Stromal cell of bone marrow (primary cell): Measurements from ENCODE around the gene SLIT3.
A peak's percentile ranks its signal among the peaks of the same experiment; 100 is the strongest.

Experiments
- DNase-seq: peaks from one replicate; pipeline ENCODE4 v3.0.0-alpha.2; 2012; ENCODE audit warnings: low read depth

Gene SLIT3

DNA sequence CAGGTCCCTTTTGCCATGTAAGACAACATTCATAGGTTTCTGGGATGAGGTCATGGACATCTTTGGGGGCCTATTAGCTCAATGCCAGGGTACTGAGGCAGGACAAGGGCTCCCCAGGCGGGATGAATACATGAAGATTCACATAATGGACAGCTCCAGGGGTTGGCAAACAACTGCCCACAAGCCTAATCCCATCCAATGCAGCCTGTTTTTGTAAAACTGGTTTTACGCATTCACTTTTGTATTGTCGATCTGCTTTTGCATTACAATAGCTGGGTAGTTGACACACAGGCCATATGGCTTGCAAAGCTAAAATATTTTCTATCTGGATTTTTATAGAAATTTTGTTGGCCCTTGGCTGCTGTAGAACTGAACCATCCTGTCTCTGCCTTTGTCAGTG, 473.3 kb downstream of the SLIT3 start:
- DNase-seq = no peak

DNA sequence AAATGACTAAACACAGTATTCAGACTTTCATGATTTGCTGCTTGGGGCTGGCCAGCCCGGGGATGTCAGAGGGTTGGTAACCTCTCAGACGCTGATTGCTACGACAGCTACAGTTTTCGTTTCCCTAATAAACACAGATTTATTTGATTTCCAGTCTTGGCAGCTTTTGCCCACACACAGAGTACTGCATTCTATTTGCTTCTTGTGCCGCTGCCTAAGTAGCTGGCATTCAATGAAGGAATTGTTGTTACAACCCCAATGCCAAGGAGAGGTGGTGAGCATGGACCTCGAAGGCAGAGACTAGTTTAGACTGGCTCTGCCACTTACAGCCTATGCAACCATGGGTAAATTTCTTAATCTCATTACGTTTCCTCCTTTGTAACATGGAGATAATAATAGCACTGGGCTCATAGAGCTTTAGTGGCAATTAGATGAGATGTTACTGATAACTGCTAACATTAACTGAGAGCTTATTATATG, 474.7 kb downstream of the SLIT3 start:
- DNase-seq = no peak

DNA sequence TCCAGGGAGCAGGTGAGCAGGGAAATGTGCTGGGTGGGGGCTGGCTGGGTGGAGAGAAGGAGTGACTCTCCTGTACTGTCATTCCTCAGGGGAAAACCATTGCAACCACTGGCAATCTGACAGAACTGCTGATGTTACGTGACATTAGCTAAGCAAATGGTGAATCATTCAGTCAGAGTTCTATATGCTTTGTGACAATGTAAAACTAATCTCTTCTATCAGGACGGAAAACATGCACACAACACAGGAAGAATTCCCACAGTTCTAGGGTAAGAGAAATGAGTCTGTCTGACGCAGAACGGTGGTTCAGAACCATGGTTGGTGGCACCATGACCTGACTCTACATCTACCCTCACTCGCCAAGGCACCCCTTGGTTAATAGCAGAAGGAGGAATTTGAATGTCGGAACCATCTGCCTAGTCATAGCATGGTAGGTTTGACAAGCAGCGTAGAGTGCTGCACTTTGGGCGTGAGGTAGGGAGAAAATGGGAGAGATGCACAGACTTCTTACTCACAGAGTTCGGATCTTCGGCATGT, 478.1 kb downstream of the SLIT3 start:
- DNase-seq = peak; percentile 36

DNA sequence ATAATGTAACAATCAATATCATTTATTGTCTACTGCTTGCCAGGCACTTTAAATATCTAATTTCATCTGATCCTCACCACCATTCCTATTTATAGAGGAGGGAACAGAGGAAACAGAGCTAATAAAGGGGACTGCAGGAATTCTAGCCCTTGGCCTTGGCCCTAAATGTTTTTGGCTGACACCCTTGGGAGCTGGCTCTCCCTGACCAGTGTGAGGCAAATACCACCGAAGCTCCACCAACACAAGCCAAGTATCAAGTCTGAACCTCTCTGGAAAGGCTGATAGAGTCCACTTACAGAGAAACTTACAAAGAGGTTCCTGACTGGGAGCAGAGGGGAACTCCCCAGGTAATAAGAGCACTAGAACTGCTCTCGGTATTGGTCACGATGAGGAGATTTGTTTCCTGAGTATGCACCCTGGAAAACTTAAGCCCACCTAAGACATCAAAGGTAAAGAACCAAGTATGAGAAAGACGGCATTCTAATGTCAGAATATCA, 478.6 kb downstream of the SLIT3 start:
- DNase-seq = no peak

DNA sequence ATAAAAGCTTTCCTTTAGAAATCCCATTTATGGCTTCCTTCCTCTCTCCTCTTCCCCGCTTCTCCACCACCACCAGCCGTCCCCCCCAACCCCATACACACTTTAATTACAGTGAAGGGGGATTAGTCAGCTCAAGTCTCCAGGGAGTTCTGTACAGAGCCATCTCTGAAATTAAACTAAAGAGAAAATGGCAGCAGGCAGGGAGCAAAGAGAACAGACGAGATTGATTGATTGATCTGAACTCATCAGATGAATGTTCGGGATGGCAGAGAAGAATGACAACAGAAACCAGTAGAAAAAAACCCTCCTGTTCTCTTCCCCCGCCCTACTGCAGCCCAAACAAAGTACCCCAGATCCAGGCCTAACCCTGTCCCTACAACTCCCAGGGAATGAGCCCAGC, 480.1 kb downstream of the SLIT3 start:
- no peak for DNase-seq

DNA sequence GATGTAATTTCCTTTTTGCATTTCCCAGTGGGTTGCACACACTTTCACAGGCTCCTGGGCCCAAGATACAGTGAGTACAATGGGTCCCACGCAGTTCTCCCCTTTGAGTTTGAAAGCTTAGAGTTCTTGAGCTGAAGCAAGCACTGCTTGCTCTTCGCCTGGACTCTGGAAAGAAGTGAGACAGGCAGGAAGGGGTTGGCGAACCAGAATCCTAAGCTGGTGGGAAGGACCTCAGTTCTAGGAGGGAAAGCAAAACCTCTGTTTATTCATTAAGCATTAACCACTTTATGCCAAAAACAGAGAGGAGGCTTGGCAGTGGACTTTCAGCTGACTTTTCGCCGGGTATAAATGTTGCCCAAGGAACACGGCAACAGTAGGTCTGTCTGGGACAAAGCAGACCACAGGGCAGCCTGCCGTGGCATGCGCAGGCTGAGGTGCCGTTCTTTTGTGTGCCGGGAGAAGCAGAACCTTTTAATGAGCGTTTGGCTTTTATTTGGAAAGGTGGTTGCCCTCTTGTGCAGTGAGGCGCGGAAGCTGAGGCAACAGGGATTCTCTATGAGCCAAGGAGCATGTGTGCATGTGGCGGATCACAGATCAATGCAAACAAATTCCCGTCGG, 481.8 kb downstream of the SLIT3 start:
- DNase-seq = no peak

DNA sequence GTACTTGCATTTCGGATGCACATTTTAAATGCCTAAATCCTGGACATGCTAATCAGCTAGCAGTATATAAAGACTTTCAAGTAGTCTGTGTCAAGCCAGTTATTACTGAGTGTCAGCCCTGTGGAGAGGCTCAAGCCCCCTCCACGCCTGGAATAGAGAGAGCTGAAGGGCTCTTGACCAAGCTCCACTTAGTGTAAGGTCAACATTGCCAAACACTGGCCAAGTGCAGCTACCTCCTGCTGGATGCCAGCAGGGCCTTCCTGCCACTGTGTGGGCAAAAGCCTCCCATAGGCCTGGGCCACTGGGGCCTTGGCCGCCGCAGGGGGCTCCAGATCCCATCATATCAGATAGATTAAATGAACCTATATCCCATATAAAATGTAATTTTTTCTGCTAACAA, 482.4 kb downstream of the SLIT3 start:
- DNase-seq = no peak

DNA sequence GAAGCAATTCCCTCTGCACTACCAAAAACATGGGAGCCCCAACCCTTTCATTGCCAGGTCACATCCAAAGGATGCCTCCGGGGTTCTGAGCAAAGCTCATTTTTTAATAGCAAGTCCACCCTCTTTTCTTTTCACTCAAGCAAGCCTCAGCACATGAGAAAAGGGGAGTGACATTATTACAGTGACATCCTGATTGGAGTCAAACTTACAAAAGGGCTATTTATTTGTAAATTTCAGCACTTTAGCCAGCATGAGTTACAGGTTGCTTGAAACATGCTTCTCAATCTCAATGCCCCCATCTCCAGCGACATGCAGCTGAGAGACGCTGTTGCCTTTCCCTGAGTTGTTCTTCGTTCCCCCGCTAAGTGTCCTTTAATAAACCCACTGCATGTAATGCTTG, 483.3 kb downstream of the SLIT3 start:
- no peak for DNase-seq

DNA sequence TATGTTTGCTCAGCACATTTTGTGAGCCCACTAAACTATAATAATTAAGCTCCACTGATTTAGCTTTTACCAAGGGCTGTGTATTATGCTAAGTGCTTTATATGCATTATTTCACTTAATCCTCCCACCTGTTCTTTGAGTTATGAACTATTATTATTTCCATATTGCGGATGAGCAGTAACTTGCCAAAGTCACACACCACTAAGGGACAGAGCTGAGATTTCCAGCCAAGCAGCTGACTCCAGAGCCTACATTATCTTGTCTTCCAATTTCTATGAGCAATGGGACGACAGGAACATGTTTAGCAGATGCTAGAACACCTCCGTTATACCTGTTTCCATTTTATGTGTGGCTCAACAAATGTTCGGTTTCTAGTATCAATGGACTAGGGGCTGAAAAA, 484.3 kb downstream of the SLIT3 start:
- no peak for DNase-seq

DNA sequence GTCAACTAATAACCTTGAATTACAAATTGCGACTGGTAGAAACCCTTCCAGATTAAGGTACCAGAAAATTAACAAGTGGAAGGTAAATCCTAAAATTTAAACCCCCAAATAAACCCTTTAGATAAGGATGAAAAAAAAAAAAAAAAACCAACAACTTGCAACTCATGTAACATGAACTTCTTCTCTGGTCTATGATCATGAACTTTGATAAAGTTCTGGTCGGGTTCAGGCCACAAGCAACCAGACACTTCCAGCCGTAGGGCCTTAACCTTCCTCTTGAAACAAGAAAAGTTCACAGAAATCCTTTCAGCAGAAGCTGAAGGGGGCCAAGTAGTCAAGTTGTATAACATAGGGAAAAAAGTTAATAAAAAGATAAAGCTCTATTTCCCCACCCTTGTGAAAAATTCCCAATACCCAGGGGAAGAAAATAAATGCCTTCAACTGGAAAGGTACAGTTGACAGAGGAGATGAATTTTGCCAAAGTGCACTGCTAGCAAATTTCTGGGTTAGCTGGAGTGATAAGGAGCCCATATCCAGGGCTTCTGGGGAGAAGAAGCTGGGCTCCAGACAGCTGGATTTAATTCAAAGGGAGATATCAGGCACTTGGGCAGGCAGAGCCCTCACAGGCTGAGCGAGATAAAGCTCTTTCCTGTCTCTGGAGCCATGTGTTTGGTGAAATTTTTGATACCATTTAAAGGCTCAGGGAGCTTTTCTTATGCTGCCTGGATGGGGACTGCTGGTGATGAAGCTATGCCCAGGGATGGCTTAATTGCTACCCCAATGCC, 487.6 kb downstream of the SLIT3 start:
- DNase-seq = no peak

DNA sequence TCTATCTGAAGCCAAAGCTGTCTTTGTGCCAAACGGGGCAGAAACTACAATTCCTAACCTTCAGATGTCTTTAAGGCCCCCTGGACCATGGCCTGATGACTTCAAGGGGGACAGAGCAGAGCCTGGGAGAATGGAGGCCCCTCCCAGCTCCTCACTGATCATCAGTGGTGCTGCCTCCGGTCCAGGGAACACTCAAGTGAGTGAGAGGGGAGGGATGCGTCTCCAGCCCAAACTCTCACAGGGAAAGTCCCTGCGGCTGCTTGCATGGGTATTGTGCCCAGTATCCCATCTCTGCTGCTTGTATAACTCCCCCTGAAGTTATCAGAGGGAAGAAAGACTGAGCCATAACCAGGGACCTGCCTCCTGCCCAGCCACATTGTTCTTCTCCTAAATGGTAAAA, 490.3 kb downstream of the SLIT3 start:
- DNase-seq = no peak

DNA sequence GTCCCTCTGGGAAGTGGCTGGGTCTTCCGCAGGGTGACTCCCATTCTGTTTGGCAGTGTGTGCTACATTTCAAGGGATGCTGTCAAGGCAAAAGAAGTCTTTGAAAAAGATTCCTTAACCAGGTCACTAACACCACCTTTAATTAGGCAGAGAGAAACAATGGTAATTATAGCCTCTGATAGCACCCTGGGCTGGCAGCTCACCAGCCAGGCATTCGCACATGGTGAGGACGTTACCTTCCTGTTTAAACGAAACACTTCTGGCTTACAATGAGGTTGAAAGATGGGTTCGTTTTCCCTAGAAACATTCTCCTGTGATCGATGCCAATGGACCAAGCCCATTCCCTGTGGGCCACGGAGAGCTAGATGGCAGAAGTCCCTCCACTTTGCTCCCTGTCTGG, 491.7 kb downstream of the SLIT3 start:
- DNase-seq = no peak

DNA sequence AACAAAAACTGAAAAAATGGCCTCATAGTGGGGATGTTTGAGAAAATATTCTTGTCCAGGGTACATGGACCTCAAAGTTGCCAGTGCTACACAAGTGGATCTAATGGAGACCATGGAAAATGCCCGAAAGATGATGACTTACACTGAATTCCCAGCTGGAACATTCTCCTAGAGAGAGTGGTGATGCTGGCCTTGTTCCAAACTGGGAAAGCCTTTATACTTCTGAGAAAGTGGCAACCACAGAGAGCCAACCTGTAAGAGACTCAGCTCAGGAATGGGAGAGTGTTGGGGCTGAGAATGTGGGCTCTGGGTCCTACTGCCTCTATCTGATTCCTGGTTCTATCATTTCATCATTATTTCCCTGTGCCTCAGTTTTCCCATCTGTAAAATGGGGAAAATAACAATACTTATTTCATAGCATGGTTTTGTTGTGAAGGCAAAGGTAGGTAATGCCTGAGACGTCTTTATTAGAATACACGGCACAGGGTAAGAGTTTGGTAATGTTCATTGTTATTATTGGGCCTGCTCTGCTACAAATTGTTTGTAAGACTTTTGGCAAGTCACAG, 492.8 kb downstream of the SLIT3 start:
- no peak for DNase-seq

DNA sequence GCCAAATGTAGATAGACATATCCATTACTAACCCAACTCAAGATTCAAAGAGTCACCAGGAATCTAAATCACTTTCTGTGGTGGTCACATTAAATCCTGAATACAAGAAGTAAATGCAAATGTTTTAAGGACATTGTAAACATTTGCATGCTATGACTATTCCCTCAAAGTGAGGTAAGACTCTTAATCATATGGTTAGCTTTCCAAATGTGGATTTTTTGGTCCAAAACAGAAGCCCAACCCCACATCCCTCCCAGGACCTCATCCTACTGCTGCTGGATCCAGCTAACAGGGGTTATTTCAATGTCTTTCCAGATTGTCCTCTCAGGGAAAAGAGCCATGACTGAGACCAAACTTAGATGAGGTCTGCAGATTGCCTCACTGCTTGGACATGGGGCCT, 493.7 kb downstream of the SLIT3 start:
- no peak for DNase-seq

DNA sequence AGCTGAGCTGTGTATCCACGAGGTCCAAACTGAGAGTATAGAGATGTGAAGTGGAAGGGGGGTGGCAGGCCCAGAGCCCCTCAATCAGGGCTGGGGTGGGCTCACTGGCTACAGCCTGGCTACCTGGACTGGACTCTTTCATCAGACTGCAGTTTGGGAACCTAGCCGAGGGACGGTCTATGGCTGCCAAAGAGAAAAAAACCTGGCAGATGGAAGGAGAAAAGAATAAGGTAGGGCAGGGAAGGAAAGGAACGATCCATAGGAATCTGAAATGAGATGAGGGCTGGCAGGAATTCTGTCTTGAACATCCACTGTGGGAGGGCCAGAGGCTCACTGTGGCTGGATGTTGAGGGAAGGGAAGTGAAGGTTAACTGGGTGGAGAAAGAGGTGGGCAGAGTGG, 497.4 kb downstream of the SLIT3 start:
- DNase-seq = no peak

DNA sequence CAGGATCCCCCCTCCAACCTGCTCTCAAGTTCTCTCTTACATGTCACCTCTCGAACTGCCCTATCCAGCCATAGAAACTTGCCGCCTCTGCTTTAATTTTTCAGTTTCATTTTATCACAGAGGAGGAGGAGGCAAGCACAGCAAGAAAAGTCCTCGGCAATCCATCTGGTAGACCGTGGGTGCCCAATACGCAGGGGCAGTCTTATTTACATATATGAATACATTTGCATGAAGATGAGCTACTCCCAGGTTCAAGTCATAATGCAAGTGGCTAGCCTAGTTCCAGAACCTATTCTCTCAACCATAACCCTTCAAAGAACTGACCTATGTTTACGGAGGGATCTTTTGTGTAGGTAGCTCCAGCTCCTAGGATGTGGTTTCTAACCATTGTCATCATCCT, 498.6 kb downstream of the SLIT3 start:
- no peak for DNase-seq

DNA sequence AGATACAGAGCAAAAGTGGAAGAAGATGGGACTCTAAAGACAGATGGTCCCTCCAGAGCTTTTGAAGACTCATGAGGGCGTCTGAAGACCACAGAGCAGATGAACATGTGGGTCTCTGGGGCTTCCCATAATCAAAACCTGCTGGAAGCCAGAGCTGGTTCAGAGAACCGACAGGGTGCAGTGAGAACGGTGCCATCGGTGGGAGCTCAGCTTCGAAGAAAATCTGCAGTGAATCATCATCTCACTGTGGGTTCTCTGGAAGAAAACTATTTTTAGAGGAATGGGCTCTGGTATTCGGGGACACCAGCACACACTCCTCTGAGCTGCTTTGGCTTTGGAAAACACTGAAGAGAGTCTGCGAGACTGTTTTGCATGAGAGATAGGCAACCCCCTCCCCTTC, 499.4 kb downstream of the SLIT3 start:
- DNase-seq = no peak

DNA sequence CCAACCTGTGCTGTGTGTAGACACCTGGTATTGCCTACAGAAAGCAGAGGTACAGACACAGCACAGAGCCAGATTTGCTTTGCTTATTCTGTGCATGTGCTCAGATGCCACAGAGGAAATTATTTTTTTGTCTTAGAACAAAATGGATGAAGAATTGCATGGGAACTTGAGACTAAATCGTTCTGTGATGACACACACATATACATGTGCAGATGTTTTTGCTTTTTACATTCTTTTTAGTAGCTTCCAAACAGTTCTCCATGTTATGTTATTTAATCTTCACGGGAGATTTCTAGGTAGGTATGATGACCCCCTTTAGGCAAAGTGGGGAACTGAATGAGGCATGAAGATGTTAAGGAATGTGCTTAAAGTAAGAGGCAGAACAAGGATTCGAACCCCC, 500.2 kb downstream of the SLIT3 start:
- no peak for DNase-seq

DNA sequence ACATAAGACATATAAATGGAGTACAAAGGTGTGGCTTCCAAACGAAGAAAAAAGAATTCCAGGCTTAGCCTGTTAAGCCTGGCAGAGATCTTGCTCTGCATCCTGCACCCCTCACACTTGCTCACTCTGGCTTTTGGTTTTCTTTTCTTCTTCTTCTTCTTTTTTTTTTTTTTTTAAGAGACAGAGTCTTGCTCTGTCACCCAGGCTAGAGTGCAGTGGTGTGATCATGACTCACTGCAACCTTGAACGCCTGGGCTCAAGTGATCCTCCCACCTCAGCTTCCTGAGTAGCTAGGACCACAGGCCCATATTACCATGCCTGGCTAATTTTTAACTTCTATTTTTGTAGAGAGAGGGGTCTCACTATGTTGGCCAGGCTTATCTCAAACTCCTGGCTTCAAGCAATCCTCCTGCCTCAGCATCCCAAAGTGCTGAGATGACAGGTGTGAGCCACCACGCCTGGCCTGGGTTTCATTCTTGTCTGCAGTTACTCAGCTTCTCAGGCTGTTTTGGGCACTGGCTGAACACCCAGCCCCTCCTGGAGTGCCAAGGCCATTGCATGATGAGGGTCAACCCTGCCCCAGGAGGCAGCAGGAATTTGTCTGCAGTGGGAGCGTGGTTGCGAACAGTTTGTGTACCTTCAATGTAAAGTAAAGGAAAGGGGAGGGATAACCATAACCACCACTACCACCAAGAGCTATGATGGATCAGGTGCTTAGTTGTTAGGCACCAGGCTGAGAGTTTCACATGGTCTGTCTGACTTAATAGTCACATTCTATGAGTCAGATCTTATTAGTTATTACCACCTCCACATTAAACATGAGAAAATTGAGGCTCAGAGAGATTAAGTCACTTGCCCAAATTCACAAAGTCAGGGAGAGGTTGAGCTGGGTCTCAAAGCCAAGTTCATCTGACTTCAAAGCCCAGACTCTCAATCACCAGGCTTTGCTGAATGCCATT, 502.6 kb downstream of the SLIT3 start:
- no peak for DNase-seq

DNA sequence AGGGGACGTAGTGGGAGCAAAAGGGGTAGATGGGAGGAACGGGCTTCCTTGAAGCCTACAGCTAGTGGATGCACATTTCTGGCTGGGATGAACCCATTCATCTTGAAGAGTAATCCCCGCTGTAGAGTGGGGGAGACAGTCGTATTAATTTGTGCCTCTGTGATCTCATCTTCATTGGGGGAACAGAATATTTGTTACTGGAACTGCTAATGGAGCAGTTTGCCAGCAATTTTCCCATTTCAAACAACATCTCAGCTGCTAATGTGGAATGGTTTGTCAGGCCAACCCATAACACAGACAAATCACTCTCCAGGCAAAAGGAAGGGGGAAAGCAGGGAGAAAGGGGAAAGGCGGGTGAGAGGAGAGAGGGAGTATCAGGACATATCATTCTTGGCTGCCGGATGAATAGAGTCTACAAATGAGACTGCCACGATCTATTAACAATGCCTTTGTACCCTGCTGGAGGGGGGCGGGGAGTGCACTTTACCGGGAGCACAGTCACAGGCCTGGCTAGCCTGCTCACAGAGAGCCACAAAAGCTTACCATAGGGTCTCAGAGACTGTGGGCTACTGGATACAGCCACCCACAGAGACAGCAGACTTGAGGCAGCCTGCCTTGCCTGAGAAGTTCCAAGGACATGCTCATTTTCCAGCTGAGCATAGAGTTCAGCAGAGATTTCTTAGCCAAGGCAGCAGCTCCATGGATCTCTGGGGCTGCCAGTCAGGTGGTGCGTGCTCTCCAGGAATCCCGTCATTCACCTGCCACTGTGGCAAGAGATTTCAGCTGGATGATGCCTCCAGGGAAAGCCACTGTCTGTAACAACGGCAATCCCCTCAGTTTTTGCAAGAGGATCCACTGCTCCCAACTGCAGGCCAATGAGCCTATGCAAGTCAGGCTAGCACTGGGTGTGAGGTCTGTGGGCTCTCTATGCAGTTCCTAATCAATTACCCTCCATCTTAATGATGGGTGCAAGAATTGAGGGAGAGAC, 504.1 kb downstream of the SLIT3 start:
- DNase-seq = no peak

DNA sequence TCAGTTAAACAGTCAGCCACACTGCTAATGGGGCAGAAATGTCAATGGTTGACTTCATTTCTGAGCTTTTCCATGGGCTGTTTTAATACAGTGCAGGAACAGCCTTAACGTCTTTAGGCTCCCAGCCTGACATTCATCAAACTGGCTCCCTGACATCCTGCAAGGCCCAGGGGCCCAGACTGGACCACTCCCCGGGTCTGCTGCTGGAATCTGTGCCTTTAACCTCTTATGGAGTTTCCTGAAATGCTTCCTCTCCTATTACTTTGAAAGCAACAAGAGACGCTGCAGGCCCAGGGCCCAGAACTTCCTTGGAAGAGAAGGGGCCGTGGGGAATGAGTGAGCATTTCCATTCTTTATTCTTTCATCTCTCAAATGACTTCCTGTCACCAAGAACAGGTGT, 504.9 kb downstream of the SLIT3 start:
- DNase-seq = no peak
